ENCODE results near the gene FEZ2. TPM values are rescaled to one million over a fixed set of nuclear protein-coding genes. Genes with fewer than 3 reads are reported as not detected.
"Not testable (repeated sequence)": the region's sequence is repeated elsewhere in the genome, so short reads cannot be mapped to it uniquely, and the experiment has no call there.

Gene FEZ2, protein sequence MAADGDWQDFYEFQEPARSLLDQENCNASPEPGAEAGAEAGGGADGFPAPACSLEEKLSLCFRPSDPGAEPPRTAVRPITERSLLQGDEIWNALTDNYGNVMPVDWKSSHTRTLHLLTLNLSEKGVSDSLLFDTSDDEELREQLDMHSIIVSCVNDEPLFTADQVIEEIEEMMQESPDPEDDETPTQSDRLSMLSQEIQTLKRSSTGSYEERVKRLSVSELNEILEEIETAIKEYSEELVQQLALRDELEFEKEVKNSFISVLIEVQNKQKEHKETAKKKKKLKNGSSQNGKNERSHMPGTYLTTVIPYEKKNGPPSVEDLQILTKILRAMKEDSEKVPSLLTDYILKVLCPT
- total RNA-seq = 10 to 100 TPM; 45.3 to 54.4 TPM
- long read RNA-seq, partial matches to known transcripts = 2 of 6 reads
- long read RNA-seq, other reads (novel, unspliced or antisense) = 2 of 6 reads

DNA sequence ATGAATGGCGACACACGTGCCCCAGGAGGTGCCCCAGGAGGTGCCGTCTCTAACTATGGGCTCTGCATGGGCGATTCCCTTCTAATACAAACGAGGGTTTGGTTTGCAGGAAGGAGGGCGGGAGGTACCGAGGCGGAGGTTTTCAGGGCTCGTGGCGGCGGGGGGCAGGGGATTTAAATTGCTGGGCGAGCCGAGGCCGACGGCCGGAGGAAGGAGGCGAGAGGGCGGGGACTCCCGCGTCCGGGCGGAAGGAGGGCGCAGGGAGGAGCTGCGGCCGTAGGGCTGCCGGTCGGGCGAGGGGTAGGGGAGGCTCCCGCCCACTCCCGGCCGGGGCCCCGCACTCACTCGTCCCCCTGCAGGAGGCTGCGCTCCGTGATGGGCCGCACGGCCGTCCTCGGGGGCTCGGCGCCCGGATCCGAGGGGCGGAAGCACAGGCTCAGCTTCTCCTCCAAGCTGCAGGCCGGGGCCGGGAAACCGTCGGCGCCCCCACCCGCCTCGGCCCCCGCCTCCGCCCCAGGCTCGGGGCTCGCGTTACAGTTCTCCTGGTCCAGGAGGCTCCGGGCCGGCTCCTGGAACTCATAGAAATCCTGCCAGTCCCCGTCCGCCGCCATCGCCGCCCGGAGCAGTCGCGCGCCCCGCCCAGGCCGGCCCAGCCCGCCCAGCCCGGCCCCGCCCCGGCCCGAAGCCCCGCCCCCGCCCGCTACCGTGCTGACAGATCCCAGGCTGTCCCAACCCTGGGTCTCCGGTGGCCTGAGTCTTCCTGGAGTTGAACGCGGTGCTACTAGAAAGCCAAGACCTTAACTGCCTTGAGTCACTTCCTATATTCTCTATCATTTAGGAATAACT, at the start of gene FEZ2:
TSS of gene FEZ2 (minus strand) at position 637 of the 846 bp plus-strand sequence. CDS start at position 611, 26 bp downstream.
- intact Hi-C loops (cut with DNase I, micrococcal nuclease) = no loop called here
- DNase-seq (peak; percentile 76 to 85), ATAC-seq (peak; percentile 91)

DNA sequence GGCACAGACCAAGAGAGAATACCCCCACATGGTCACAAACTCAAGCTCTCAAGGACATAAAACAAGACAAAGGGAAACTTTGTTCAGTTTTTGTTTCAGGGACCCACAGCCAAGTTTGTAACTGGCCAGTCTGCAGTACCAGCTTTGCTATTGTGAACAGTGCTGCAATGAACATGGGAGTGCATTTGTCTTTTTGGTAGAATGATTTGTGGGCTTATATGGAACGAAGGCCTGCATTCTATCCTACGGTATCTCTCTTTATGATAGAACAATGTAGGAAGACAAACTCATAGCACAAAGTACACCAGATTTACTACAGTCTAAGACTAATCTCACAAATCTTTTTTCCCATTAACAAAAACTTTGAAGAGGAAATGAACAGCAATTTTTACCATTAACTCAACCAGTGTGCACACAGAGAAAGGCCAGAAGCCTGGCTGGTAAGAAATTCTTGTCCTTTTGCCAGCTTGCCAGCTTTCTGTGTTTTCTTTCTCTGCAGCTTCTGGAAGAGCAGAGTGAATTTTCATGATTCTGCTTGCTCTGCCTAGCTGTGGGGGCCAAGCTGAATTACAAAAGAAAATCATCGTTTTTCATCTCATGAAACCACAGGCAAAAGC, 37.1 kb upstream of the FEZ2 start:
- DNase-seq (no peak), ATAC-seq (no peak)
- intact Hi-C loops (cut with DNase I, micrococcal nuclease) = no loop called here

- ATAC-seq = no peak
- intact Hi-C loops (cut with DNase I, micrococcal nuclease) = no loop called here
- DNase-seq = no peak
Observed at GRCh38 chr2:36633470-36634092, 35.6 kb upstream of the FEZ2 start.

DNA sequence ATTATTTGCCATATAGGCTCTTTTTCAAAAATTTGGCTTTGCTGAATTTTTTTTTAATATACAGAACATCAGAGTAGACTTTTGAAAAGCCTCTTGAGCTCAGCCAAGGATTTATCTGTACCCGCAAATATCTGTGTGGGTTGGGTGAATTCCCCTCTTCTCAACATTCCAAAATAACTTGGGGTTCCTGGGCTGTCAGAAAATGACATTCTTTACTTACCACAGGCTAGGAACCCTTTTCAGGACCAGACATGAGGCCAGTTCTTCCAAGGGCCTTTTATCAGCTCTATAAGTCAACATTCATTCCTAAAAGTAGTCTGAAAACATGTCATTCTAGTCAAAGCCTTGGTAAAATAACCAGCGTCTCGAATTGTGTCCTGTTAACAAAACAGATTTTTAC, 28.8 kb upstream of the FEZ2 start:
- no peak for ATAC-seq
- DNase-seq = no peak
- intact Hi-C loops (cut with DNase I, micrococcal nuclease) = no loop called here

GRCh38 chr2:36626071-36626470, 28.1 kb upstream of the FEZ2 start:
- no peak for ATAC-seq
- DNase-seq = no peak
- intact Hi-C loops (cut with DNase I, micrococcal nuclease) = no loop called here

DNA sequence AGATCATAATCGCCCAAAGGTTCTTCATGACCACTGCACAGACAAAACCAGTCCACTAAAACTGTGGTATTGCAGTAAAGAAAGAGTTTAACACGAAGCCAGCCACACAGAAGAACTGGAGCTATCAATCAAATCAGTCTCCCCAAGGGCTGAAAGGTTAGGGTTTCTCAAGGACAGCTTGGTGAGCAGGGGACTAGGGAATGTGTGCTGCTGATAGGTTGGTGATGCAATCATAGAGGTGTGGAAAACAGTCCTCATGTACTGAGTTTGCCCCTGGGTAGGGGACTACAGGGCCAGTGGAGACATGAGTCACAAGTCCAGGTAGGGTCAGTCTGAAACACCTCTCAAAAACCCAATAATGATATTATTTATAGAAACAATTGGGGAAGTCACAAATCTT, 27.3 kb upstream of the FEZ2 start:
- intact Hi-C loops (cut with DNase I, micrococcal nuclease) = no loop called here
- ATAC-seq = no peak
- no peak for DNase-seq

DNA sequence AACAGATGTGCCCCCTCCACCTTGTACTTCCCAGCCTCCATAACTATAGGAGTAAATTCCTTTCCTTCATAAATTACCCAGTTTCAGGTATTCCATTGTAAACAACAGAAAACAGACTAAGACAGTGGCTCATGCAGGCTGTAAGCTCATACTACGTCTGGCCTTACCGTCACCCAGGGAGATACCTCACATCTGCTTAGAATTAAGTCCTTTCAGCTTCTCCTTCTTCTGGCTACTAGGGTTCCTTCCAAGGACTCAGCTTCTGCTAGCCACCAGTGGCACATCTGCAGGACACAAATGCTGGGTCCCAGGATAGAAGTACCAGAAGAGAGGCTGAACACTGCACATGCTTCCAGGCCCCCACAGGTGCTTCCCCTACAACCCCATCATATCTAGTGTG, 22.4 kb upstream of the FEZ2 start:
- no peak for ATAC-seq
- intact Hi-C loops (cut with DNase I, micrococcal nuclease) = no loop called here
- DNase-seq = no peak

- DNase-seq = peak in 1 of 2 donors; percentile 18
- peak; percentile 78 for ATAC-seq
- intact Hi-C loops (cut with DNase I, micrococcal nuclease) = no loop called here
Observed at GRCh38 chr2:36618381-36618780, 20.4 kb upstream of the FEZ2 start.

- intact Hi-C loops (cut with DNase I, micrococcal nuclease) = no loop called here
Observed at GRCh38 chr2:36616947-36617346, 19.0 kb upstream of the FEZ2 start.

DNA sequence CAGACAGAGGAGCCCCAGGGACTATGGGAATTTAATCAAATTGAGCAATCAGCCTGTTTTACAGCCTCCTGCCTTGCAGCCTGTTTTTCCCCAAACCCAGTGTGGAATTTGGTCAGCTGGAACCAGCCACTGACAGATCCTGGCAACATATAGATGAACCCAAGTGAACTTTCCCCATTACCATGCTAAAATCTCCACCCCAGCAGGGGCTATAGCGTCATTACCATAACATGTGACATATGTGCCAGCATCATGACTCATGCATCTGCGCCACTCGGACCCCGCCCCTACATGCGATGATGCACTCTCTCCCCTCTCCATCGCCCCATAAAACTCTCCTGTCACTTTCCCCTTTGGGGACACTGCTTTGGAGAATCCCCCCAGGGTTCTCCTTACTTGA, 17.3 kb upstream of the FEZ2 start:
- ATAC-seq (no peak), DNase-seq (no peak)
- intact Hi-C loops (cut with DNase I, micrococcal nuclease) = no loop called here

More at GRCh38 chr2:36616947-36617346, 19.0 kb upstream of the FEZ2 start:
- ATAC-seq = no peak
- DNase-seq = no peak

DNA sequence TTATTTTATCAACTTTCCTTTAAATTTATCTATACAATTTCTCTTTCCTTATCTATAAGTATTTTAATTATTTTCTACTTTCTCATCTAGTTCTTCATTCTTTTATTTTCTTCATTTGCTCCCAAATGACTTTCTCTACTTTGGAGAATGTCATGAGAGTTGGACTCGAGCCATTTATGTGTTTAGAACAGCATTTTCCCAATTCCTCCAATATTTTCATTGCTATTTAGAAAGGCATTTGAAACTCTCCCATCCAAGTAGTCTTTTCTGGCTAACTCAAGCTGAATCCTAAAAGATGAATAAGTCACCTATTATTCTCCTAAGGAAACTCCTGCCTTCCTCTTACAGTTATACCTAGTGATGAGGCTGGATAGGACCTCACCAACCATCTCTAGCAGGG, 15.8 kb upstream of the FEZ2 start:
- intact Hi-C loops (cut with DNase I, micrococcal nuclease) = no loop called here
- no peak for DNase-seq
- ATAC-seq = no peak

DNA sequence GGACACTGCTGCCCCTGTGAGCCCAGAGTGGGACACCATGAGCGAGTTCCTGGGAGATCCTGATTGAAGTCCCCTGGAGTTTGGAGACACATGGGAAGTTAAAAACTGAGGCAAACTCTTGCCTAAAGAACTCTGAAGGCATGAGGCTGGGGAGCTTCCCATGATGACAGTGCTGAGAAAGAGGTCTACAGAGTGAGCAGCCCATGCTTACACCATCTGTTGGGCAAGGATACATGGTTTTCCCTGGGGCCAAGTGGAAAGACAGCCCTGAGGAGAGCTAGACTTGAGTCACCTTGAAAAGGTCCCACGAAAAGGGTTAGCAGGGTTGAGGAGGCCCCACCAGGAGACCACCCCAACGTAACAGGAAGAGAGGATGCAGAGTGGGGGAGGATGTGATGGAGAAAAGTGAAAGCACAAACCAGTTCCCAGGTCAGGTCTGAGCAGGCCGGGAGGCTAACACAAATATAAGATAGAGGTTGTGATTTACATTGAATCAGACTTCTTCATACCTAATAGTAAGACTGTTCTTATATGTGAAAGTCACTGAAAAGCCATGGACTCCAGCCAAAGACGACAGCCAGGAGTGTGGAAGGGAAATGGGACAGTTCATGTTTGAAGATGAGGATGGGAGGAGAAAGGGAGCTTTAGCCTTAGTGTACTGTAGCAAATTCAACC, 13.5 kb upstream of the FEZ2 start:
- no peak for ATAC-seq
- DNase-seq = no peak
- intact Hi-C loops (cut with DNase I, micrococcal nuclease) = no loop called here

GRCh38 chr2:36609507-36609906, 11.5 kb upstream of the FEZ2 start:
- no peak for DNase-seq

DNA sequence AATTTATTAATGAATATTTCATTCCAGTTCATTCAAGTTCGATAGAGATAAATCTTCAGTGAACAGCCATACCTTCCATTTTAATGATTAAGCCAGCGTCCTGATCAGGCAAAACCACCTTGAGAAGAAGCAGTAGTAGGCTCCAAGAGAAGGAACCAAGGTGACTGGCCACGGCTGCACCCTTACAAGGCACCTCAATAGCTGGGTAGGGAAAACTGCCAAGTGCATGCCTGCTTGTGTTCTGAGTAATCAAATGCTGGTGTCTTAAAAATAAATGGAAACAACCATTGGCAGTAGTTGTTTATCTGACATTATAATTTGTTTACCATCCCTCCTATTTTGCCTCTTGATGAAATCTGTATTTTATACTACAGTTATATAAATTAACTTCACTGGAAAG, 10.0 kb upstream of the FEZ2 start:
- intact Hi-C loops (cut with DNase I, micrococcal nuclease) = no loop called here
- no peak for DNase-seq

More at GRCh38 chr2:36609507-36609906, 11.5 kb upstream of the FEZ2 start:
- no peak for ATAC-seq
- intact Hi-C loops (cut with DNase I, micrococcal nuclease) = no loop called here

GRCh38 chr2:36606925-36607324, 9.0 kb upstream of the FEZ2 start:
- intact Hi-C loops (cut with DNase I, micrococcal nuclease) = no loop called here
- no peak for ATAC-seq
- DNase-seq = no peak

More for the DNA sequence above, 10.0 kb upstream of the FEZ2 start:
- no peak for ATAC-seq

- DNase-seq (no peak), ATAC-seq (no peak)
- intact Hi-C loops (cut with DNase I, micrococcal nuclease) = no loop called here
Observed at GRCh38 chr2:36605273-36605672, 7.3 kb upstream of the FEZ2 start.

- ATAC-seq; intact Hi-C loops (cut with DNase I, micrococcal nuclease); DNase-seq: not testable (repeated sequence)
Observed at GRCh38 chr2:36603629-36604028, 5.7 kb upstream of the FEZ2 start.

DNA sequence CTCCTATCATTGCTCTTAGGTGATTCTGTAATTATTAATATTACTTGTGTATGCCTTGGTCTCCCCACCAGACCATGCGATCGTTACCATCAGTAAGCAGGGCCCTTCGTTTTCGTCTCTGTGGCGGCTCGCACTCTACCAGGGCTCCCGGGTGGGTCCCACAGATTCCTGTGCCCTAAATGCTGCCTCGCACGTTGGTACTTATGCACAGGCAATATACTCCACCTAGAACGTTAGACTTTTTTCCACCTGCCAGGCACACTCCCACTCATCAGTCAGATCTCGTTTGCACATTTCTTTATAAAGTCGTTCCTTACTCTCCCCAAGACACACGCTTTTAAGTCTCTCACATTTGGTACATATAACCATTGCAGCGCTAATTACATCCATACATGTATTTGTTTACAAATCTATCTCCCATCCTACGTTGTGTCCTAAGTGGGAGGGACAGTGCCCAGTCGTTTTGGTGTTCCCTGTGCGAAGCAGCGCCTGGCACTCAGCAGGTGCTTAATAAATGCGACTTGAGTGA, 901 bp downstream of the FEZ2 start:
- intact Hi-C loops (cut with DNase I, micrococcal nuclease) = no loop called here

More for the DNA sequence above, 901 bp downstream of the FEZ2 start:
- no peak for ATAC-seq
- DNase-seq = no peak
